Measurements from ENCODE around the gene IDH3G.

- TF ChIP-seq EZH2 (IDR thresholded peaks at IDR 0.05; ENCODE audit: low read length) (no peak), CTCF (optimal IDR thresholded peaks at IDR 0.05 in 1 of 3, IDR thresholded peaks at IDR 0.05 in 1 of 3, conservative IDR thresholded peaks at IDR 0.05 in 1 of 3; ENCODE audit: extremely low read depth in 1 of 3, insufficient read depth in 2 of 3, low read length in 3 of 3) (no peak)
Measured at GRCh38 chrX:153767674-153768055, 26.5 kb downstream of the IDH3G start.
